Hypothalamus (tissue), 51 donors: Measurements from ENCODE around the gene CTPS2.
"Not testable (repeated sequence)": the region's sequence is repeated elsewhere in the genome, so short reads cannot be mapped to it uniquely, and the experiment has no call there.

Experiments used
- DNase-seq, 51 donors: peaks; one replicate each; lab custom pipeline; 2025; lab: John Stamatoyannopoulos, UW

CTPS2 gene

GRCh38 chrX:16715638-16716037 lies 3.2 kb upstream of the CTPS2 start:
- DNase-seq: not testable (repeated sequence)

DNA sequence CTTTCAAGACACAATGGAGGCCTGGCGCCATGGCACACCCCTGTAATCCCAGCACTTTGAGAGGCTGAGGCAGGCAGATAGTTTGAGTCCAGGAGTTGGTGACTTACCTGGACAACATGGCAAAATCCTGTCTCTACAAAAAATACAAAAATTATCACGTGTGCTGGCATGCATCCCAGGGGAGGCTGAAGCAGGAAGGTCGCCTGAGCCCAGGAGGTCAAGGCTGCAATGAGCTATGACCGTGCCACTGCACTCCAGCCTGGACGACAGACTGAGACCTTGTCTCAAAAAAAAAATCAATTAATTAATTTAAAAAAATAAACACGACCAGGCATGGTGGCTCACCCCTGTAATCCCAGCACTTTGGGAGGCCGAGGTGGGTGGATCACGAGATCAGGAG lies 2.0 kb upstream of the CTPS2 start:
- DNase-seq: no peak

DNA sequence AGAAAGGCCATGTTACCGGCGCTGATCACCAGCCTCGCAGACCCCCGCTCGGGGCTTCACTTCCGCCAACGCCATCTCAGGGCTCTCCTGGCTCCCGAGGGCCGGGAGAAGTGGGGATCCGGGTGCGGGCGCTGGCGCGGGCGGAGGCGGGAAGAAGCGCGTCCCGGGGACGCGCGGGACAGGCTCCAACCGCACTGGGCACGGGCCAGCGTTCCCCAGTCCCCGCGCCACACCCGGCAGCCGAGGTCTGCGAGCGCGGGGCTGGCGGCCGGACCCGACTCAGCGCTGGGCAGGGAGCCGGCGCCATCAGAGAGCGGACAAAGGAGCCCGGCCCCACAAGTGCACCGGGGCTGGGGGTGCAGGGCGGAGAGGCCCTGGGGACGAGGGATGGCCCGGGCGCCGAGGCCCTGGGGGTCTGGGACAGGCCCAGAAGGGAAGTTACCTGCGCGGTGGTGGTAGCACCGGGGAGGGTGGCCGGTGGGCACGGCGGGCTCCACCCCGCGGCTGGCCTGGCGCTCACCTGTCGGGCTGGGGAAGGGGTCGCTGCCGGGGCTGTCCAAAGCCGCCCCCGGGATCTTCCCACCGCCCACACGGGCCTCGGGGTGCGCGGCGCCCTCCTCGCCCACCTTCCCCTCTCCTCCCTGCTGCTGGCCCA lies 449 bp downstream of the CTPS2 start:
- DNase-seq: peak in 22 of 51 donors; percentile 1 to 38 (median 8)

DNA sequence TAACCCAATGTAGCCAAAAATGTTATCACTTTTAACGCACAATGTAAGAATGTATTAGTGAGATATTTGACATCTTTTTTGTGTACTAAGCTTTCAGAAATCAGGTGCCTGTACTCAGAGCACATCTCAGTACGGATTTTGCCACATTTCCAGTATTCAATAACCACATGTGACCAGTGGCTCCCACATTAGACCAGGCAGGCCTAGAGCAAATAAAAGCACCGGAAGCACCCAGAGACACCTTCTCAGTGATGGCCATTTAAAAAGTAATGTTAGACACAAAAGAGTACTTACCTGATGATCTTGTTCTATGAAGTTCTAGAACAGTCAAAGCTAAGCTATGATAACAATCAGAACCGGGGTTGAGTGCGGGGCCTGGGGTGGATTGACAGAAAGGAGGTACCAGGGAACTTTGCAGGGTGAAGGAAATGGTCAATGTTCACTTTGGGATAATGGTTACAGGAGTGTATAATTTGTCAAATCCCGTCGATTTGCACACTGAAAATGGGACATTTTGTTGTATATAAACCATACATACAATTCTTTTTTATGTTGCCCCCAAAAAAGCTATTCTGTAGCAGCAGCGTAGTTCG lies 1.2 kb downstream of the CTPS2 start:
- DNase-seq: peak in 3 of 51 donors; percentile 0 to 3 (median 1)

DNA sequence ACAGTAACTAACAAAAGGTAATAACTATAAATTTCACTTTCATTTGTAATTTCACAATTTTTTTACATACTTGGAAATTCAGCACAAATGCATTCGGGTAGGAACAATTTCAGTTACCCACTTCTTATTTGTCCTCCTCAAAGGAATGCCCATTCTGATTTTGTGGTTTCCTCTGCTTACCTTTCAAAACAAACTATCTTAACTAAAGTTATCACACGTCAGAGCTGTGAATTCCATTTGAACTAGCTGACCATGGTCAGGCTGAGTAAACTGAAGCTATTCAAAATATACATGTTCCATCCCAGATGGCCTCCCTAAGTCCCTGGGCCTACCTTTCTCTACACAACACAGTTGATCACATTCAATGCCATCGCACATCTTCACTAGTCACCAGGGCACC lies 4.5 kb downstream of the CTPS2 start:
- no peak for DNase-seq

- no peak for DNase-seq
Measured at GRCh38 chrX:16705370-16705769, 7.1 kb downstream of the CTPS2 start.

- DNase-seq: no peak
Measured at GRCh38 chrX:16702700-16703599, 9.5 kb downstream of the CTPS2 start.

DNA sequence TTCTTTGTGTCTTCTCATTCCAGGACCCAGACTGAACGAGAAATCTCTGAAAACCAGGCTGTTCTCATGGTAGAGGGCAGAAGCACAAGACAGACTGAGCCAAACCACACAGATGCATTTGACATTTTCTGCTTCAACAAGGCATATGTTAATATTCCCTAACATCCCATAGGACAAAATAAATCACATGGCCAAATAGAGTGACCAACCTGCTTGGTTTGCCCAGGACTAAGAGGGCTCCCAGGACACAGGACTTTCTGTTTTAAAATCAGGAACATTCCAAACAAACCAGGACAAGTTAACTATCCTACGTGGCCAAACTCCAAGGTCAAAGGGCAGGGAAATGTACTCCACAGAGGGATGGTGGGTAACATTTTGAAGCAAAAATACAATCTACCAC lies 11.7 kb downstream of the CTPS2 start:
- no peak for DNase-seq

GRCh38 chrX:16699389-16699788 lies 13.1 kb downstream of the CTPS2 start:
- DNase-seq: no peak

- no peak for DNase-seq
Measured at GRCh38 chrX:16696956-16697355, 15.5 kb downstream of the CTPS2 start.

DNA sequence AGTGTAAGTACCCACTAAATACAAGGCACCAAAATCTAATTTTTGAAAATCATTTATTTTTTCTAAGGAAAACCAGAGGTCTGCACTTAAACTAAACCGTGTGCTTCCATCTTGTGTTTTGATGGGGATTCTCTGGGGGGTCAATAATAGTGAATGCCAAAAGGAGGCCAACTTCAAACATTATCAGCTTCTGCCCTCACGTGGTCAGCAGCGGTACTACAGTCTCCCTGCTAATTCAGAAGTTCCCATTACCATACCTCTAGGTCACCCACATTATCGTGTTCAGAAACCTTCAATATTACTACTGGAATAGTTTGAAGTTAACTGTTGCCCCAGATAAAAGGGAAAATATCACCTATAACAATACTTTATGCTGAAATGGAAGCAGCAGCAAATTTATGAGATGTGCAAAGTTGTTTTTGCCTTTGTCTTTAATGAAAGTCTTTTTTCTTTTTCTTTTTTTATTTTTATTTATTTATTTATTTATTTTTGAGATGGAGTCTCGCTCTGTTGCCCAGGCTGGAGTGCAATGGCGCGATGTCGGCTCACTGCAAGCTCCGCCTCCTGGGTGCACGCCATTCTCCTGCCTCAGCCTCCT lies 17.3 kb downstream of the CTPS2 start:
- peak in 34 of 51 donors; percentile 0 to 54 (median 10) for DNase-seq

- DNase-seq: no peak
Measured at GRCh38 chrX:16687514-16687913, 25.0 kb downstream of the CTPS2 start.

DNA sequence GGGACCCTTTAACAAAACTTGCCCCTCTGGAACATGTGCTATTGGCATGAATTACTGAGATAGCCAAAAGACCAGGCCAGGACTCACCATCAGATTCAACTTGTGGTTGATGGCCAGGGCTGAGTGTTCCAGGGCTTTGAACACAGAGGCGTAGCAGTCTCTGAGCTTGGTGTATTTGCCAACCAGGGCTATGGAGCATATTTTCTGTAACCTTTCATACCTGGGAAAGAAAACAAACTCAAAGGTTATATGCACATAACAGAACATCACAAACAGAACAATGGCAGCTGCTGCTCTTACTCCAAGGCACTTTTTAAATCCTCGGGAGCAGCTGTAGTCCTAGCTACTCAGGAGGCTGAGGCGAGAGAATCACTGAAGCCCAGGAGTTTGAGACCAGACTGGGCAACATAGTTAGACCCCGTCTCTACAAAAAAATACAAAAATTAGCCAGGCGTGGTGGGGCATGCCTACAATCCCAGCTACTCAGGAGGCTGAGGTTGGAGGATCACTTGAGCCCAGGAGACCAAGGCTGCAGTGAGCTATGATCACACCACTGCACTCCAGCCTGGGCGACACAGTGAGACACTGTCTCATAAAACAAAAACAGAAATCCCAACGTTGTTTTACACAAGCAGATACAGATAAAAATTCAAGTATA lies 29.3 kb downstream of the CTPS2 start:
- no peak for DNase-seq

GRCh38 chrX:16678689-16679088 lies 33.8 kb downstream of the CTPS2 start:
- no peak for DNase-seq

GRCh38 chrX:16671005-16671404 lies 41.5 kb downstream of the CTPS2 start:
- peak in 12 of 51 donors; percentile 0 to 23 (median 2) for DNase-seq

- DNase-seq: peak in 21 of 51 donors; percentile 0 to 50 (median 6)
Measured at GRCh38 chrX:16666541-16666940, 45.9 kb downstream of the CTPS2 start.

GRCh38 chrX:16665089-16665488 lies 47.4 kb downstream of the CTPS2 start:
- DNase-seq: no peak

- no peak for DNase-seq
Measured at GRCh38 chrX:16664626-16665025, 47.8 kb downstream of the CTPS2 start.

DNA sequence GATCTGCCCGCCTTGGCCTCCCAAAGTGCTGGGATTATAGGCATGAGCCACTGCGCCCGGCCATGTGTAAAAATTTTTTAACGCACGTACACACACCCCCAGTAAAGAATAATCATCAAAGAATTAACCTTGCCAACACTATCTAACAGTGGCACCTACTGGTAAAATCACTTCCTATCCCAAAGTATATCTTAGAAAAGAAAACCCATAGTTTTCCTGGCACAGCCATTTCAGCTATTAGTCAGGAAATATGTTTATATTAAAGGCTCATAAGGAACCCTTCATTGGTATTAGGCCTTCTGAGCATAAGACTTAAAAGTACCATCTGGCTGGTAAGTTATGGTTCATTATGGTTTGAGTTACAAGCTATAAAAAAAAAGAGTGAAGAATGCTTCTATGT lies 48.4 kb downstream of the CTPS2 start:
- DNase-seq: no peak

GRCh38 chrX:16662402-16662801 lies 50.1 kb downstream of the CTPS2 start:
- no peak for DNase-seq

DNA sequence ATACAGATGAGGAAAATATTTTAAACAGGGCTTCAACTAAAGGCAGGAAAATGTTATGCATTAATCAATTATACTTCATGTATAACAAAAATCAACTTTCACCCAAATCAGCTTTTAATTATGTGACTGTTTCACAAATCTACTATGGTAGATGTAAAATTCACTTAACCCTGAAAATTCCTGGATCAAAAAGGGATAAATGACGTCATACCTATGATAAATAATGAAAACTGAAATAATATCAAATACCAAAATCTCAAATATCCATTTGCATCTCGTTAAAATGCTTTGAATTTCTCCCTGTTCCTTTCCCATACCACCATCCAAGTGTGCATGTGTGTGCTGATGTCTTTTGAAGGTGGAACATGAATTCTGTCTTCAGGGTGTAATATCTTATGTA lies 51.0 kb downstream of the CTPS2 start:
- DNase-seq: no peak
